ENCODE measurements around the gene PTPN13. TPM values are rescaled to one million over a fixed set of nuclear protein-coding genes. Genes with fewer than 3 reads are reported as not detected.

Gene PTPN13
- total and polyA plus RNA-seq, 4 donors = 0.36 to 3.2 (median 1.2) TPM

DNA sequence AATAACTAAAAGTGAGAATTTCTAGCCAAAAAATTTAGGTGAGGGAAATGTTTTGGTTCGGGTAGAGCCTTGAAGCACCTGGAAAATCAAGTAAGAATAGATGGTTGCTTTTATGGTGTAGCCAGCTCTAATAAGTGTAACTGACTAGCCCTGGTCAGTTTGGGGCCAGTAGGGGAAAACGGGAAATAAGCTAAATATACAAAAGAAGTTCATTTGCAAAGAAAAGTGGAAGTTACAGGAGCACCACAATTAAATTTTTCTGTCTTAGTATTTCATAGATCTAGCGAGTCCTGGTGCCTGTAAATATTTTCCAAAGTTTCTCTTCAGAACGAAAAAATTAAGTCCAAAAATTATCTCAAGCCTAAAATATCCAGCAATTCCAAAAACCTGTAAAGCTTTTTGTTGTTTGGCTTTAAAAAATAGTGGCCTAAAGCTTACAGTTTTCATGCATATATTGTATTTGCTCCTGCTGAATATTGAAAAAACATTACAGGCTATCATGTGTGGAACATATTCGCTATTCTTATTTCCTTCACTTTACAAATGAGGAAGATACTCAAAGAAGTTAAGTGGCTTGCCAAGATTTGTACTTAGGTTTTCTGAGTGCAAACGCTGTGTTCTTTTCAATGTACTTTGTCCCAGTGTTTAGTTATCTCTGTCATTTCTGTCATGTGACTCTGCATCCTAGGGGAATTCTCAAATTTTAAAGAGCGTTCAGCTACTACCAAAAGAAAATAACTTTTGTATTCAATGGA is 7.3 kb upstream of the PTPN13 start:
- no peaks in the 10 kb centered on the region for H3K4me1 ChIP-seq (ENCODE audit: control insufficient read depth in 4 of 4, insufficient read depth in 4 of 4, low read length in 3 of 4)

More for the DNA sequence above, 7.3 kb upstream of the PTPN13 start:
- H3K27ac ChIP-seq (ENCODE audit: low read depth in 1 of 2, low read length in 2 of 2) = no peak overlapping the region
- peaks cover 0 to 2% (median 0%) of the 10 kb centered on the region in 4 donors for H3K27me3 ChIP-seq (ENCODE audit: control insufficient read depth in 4 of 4, insufficient read depth in 4 of 4, low read length in 3 of 4)
- H3K4me3 ChIP-seq (ENCODE audit: low read depth in 1 of 3, low read length in 3 of 3) = no peak overlapping the region
- no peak for DNase-seq (ENCODE audit: low spot score)
- TF ChIP-seq EGR1 (IDR thresholded peaks at IDR 0.05; ENCODE audit: low read depth in 2 of 2) = no peak
- no peak for TF ChIP-seq FOXA1 (IDR thresholded peaks at IDR 0.05)
- no peak for TF ChIP-seq HNF4G (IDR thresholded peaks at IDR 0.05)
- TF ChIP-seq, protein P1, sequence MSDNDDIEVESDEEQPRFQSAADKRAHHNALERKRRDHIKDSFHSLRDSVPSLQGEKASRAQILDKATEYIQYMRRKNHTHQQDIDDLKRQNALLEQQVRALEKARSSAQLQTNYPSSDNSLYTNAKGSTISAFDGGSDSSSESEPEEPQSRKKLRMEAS (IDR thresholded peaks at IDR 0.05) = no peak
- TF ChIP-seq, protein P2, sequence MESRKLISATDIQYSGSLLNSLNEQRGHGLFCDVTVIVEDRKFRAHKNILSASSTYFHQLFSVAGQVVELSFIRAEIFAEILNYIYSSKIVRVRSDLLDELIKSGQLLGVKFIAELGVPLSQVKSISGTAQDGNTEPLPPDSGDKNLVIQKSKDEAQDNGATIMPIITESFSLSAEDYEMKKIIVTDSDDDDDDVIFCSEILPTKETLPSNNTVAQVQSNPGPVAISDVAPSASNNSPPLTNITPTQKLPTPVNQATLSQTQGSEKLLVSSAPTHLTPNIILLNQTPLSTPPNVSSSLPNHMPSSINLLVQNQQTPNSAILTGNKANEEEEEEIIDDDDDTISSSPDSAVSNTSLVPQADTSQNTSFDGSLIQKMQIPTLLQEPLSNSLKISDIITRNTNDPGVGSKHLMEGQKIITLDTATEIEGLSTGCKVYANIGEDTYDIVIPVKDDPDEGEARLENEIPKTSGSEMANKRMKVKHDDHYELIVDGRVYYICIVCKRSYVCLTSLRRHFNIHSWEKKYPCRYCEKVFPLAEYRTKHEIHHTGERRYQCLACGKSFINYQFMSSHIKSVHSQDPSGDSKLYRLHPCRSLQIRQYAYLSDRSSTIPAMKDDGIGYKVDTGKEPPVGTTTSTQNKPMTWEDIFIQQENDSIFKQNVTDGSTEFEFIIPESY (IDR thresholded peaks at IDR 0.05) = no peak
- no peak for TF ChIP-seq RAD21 (IDR thresholded peaks at IDR 0.05)
- no peak for TF ChIP-seq RXRA (IDR thresholded peaks at IDR 0.05)
- TF ChIP-seq, protein P3, sequence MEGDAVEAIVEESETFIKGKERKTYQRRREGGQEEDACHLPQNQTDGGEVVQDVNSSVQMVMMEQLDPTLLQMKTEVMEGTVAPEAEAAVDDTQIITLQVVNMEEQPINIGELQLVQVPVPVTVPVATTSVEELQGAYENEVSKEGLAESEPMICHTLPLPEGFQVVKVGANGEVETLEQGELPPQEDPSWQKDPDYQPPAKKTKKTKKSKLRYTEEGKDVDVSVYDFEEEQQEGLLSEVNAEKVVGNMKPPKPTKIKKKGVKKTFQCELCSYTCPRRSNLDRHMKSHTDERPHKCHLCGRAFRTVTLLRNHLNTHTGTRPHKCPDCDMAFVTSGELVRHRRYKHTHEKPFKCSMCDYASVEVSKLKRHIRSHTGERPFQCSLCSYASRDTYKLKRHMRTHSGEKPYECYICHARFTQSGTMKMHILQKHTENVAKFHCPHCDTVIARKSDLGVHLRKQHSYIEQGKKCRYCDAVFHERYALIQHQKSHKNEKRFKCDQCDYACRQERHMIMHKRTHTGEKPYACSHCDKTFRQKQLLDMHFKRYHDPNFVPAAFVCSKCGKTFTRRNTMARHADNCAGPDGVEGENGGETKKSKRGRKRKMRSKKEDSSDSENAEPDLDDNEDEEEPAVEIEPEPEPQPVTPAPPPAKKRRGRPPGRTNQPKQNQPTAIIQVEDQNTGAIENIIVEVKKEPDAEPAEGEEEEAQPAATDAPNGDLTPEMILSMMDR (IDR thresholded peaks at IDR 0.05; ENCODE audit: low read depth, low read length, missing input control) = no peak
- no peak for TF ChIP-seq JUND (IDR thresholded peaks at IDR 0.05)
- TF ChIP-seq, protein P4, sequence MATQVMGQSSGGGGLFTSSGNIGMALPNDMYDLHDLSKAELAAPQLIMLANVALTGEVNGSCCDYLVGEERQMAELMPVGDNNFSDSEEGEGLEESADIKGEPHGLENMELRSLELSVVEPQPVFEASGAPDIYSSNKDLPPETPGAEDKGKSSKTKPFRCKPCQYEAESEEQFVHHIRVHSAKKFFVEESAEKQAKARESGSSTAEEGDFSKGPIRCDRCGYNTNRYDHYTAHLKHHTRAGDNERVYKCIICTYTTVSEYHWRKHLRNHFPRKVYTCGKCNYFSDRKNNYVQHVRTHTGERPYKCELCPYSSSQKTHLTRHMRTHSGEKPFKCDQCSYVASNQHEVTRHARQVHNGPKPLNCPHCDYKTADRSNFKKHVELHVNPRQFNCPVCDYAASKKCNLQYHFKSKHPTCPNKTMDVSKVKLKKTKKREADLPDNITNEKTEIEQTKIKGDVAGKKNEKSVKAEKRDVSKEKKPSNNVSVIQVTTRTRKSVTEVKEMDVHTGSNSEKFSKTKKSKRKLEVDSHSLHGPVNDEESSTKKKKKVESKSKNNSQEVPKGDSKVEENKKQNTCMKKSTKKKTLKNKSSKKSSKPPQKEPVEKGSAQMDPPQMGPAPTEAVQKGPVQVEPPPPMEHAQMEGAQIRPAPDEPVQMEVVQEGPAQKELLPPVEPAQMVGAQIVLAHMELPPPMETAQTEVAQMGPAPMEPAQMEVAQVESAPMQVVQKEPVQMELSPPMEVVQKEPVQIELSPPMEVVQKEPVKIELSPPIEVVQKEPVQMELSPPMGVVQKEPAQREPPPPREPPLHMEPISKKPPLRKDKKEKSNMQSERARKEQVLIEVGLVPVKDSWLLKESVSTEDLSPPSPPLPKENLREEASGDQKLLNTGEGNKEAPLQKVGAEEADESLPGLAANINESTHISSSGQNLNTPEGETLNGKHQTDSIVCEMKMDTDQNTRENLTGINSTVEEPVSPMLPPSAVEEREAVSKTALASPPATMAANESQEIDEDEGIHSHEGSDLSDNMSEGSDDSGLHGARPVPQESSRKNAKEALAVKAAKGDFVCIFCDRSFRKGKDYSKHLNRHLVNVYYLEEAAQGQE (IDR thresholded peaks at IDR 0.05) = no peak
- TF ChIP-seq, protein P5, sequence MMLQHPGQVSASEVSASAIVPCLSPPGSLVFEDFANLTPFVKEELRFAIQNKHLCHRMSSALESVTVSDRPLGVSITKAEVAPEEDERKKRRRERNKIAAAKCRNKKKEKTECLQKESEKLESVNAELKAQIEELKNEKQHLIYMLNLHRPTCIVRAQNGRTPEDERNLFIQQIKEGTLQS (IDR thresholded peaks at IDR 0.05) = no peak
- TF ChIP-seq SP1 (IDR thresholded peaks at IDR 0.05) = no peak
- no peak for TF ChIP-seq YY1 (IDR thresholded peaks at IDR 0.05)
- TF ChIP-seq FOXA2 (IDR thresholded peaks at IDR 0.05) = no peak
- TF ChIP-seq NR2F2 (IDR thresholded peaks at IDR 0.05) = no peak
- TF ChIP-seq GABPA (IDR thresholded peaks at IDR 0.05 in 1 of 2, conservative IDR thresholded peaks at IDR 0.05 in 1 of 2) = no peak
- TF ChIP-seq TAF1 (conservative IDR thresholded peaks at IDR 0.05) = no peak
- H3K36me3 ChIP-seq (ENCODE audit: control insufficient read depth in 4 of 4, insufficient read depth in 3 of 4, low read depth in 1 of 4, low read length in 3 of 4) = no peaks in the 10 kb centered on the region
- no peak overlapping the region for H3K9ac ChIP-seq (ENCODE audit: low read depth in 1 of 2, low read length in 2 of 2)
- WGBS = 49% methylated on average over 7 of the region's 7 CpGs
- H3K9me3 ChIP-seq (ENCODE audit: control insufficient read depth in 4 of 4, low read length in 3 of 4) = peaks cover 0 to 1% (median 0%) of the 10 kb centered on the region in 4 donors

Measured in liver (tissue), 9 donors.